SH-SY5Y (cell line): ENCODE measurements around the gene ELMOD3.

Experiments used
- GATA2 ChIP-seq: IDR thresholded peaks from 2 replicates; pipeline ENCODE4 v1.6.1; 2011; ENCODE audit warnings: mild to moderate bottlenecking, low read depth, low read length
- GATA3 ChIP-seq: IDR thresholded peaks from 2 replicates; pipeline ENCODE4 v1.6.1; 2011; ENCODE audit warnings: low read depth, mild to moderate bottlenecking, low read length, moderate library complexity

The ELMOD3 gene

GRCh38 chr2:85355073-85355410, 473 bp downstream of the ELMOD3 start:
- TF ChIP-seq GATA3 (no peak), GATA2 (no peak)

GRCh38 chr2:85355521-85355920, 952 bp downstream of the ELMOD3 start:
- no peak for TF ChIP-seq GATA3
- TF ChIP-seq GATA2: no peak

GRCh38 chr2:85356186-85356585, 1.6 kb downstream of the ELMOD3 start:
- TF ChIP-seq GATA3 (no peak), GATA2 (no peak)

GRCh38 chr2:85357736-85358135, 3.2 kb downstream of the ELMOD3 start:
- TF ChIP-seq GATA3 (no peak), GATA2 (no peak)

DNA sequence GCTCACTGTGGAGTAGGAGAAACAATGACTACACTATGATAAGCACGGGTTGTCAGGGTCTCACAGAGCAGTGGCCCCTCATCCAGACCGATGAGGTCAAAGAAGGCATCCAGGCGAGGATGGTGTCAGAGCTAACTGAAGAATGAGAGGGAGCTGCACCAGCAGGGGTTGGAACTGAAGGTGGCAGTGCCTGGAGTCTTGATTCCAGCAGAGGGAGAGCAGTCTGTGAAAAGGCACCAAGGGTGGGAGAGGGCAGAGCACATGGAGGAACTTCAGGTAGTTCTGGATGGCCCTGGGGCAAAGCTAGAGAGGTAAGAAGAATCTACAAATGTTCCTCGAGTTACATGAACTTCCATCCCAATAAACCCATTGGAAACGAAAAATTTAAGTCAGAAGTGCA, 12.6 kb downstream of the ELMOD3 start:
- TF ChIP-seq GATA3: no peak
- TF ChIP-seq GATA2: no peak

- TF ChIP-seq GATA3 (no peak), GATA2 (no peak)
Measured at GRCh38 chr2:85368921-85369320, 14.4 kb downstream of the ELMOD3 start.

DNA sequence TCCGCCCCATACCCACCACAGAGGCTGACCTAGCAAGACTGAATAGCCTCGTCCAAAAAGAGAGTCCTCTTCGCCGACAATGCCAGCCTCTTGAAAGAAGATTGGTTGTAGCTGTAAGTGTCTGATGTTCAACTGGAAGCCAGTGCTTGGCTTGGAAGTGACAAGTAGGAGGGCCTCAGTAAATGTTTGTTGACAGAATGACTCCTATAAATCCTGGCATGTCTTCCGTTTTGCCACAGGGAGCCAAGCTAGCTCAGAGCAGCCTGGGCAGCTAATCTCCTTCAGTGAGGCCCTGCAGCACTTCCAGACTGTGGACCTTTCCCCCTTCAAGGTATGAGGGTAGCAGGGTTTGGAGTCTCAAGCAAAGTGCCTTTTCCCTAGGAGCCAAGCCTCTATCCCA, 14.9 kb downstream of the ELMOD3 start:
- TF ChIP-seq GATA3 (no peak), GATA2 (no peak)

DNA sequence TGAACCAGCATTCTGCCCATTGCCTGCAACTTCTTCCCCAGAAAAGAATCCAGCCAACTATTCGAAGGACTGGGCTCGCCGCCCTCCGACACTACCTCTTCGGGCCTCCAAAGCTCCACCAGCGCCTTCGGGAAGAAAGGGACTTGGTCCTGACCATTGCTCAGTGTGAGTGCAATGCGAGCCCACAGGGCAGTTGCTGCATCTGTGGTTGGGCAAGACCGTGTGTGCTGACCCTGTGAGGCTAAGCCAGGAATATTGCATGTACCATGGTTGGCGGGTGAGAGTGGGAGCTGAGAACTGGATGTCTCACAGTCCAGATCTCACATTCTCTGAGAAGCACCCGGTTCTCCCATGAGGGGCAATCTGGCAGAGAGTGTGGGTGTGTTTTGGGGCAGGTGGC, 16.5 kb downstream of the ELMOD3 start:
- no peak for TF ChIP-seq GATA3
- TF ChIP-seq GATA2: no peak

DNA sequence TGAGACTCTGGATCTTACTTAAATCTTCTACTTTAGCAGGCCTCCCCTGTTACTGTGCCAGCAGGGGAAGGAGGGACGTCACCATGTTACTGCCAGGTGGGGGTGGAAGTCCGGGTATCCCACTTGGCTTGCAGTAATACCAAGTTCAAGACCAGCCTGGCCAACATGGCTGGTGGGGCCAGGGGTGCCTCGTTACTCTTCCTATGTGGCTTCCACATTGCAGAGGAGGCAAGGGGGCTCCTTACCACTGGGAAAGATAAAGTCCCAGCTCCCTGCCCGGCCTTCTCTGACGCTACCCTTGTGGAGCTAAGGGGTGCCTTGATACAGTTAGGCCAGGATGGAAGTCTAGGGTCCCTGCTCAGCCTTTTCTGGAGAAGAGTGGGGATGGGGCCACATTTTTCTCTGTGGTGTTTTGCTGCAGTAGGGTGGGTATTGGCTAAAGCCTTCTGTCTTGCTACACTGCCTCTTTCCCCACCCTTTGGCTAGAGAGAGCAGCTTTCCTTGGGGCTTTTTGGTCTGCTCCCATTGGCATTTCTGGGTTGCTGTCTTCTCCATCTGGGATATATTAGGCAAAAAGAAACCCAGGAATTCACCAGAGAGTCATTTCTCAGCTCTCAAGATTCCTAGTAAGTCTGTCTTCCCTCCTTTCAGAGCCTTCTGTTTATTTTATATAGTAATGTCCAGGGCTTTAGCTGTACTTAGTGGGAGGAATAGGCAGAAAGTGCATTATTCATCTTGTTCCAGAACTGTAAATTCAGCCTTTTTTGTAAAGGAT, 21.9 kb downstream of the ELMOD3 start:
- TF ChIP-seq GATA3: no peak
- no peak for TF ChIP-seq GATA2

DNA sequence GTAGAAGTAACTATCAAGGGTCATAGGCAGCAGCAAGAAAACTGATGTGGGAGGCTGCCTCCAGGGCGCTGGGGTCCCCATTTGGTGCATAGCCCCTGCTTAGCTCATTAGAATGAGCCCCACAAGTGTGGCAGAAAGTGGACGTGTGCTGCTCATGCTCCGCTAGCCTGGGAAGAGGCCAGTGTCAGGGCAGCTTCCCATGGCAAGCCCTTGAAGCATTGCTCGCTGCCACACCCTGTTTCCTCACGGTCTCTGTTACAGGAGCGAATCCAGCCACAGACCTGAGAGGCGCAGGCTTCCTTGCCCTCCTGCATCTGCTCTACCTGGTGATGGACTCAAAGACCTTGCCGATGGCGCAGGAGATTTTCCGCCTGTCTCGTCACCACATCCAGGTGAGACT, 22.5 kb downstream of the ELMOD3 start:
- TF ChIP-seq GATA3: no peak
- no peak for TF ChIP-seq GATA2

GRCh38 chr2:85378257-85378656, 23.7 kb downstream of the ELMOD3 start:
- TF ChIP-seq GATA2: no peak
- no peak for TF ChIP-seq GATA3

DNA sequence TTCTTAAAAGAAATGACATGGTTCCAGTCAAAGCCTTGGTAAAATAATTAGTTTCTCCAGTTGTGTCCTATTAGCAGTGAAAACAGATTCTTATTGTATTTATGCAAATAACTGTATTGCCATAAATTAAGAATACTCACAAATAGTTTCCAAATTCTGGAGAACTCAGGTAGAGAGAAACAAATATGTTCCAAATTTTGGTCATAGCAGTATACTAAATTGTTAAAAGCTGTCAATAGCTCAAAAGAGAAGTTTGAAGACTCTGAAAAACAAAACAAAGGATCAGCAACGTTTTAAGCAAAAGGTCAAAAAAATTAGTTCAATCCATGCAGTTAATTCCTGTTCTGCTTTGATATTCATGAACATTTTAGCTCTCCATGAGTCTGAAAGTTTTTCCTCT, 25.5 kb downstream of the ELMOD3 start:
- TF ChIP-seq GATA3: no peak
- no peak for TF ChIP-seq GATA2

- TF ChIP-seq GATA2 (no peak), GATA3 (no peak)
Measured at GRCh38 chr2:85383850-85384249, 29.3 kb downstream of the ELMOD3 start.

DNA sequence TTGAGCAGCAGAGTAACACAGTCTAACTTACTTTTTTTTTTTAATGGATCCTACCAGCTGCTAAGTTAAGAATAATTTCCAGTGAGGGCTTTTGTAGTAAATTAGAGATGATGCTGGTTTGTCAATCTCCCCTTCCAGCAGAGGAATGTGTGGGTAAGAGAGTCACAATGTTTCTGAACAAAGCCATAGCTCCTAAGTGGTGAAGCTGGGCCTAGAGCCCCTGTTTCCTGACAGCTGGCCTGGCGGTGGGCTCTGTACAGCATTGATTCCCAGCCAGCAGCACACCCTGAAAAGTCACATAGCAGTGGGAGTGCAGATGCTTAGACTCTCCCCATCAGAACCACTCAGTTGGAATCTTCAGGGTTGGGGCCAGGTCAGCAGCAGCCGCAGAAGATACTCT, 31.2 kb downstream of the ELMOD3 start:
- TF ChIP-seq GATA2 (no peak), GATA3 (no peak)

- TF ChIP-seq GATA3 (no peak), GATA2 (no peak)
Measured at GRCh38 chr2:85387754-85388153, 33.2 kb downstream of the ELMOD3 start.
